HG03558 (cell line): ENCODE data around the gene TAF4.

Experiments used
- ATAC-seq: cut with Tn5 transposase; IDR thresholded peaks from one replicate; pipeline ENCODE4 v1.9.1; 2021; ENCODE audit warnings: moderate number of reproducible peaks; ENCODE audit not compliant: unreplicated experiment; ENCODE audit errors: extremely low read depth

Gene TAF4

DNA sequence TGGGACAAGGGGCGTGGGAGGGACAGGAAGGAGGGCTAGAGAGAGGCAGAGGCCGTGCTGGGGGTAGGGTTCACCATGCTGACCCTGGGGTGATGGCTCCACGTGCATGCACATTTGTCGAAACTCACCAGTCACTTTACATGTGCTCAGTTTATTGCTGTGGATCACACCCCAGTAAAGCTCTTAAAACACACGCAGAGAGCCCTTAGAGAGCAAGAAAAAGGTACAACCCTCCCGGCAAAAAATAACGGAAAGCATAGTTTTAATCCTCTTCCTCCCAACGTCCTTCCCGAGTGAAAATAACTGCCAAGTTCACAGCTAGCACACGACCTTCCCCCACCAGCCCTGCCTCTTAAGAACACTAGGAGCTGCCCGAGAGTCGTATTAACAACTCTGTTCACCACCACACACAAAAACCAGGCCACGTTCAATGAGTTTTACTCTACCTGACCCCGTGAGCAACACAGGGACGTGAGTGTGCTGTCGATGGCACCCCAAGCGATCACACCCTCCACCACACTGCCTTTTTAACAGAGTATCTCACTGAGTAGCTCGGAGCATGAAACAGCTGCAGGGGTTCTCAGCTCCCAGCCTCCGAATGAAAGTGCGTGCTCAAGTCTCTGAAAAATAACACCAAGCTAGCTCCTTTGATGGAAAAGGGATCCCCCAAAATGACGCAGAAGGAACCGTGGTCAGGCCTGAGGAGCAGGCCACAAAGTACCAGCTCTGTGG is 39.7 kb downstream of the TAF4 start:
- no peak for ATAC-seq

DNA sequence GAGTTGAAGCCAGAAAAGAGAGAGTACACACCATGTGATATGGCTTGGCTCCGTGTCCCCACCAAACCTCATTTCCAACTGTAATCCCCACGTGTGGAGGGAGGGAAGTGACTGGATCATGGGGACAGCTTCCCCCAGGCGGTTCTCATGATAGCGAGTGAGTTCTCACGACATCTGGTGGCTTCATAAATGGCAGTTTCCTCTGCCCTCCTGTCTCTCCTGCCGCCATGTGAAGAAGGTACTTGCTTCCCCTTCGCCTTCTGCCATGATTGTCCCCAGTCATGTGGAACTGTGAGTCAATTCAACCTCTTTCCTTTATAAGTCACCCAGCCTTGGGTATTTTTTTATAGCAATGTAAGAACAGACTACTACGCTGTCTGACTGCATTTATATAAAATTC is 40.3 kb downstream of the TAF4 start:
- no peak for ATAC-seq

DNA sequence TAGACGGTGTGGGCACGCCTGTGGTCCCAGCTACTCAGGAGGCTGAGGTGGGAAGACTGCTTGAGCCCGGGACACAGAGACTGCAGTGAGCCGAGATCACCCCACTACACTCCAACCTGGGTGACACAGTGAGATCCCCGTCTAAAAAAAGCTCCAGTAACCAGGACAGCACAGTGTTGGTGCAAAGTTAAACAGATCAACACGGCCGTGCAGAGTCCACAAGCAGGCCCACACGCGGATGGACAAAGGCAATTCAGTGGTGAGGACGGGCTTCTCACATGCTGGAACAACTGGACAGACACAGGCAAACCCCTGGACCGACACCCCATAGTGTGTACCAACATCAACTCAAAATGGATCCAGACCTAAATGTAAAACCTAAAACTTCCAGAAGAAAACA is 41.7 kb downstream of the TAF4 start:
- no peak for ATAC-seq

DNA sequence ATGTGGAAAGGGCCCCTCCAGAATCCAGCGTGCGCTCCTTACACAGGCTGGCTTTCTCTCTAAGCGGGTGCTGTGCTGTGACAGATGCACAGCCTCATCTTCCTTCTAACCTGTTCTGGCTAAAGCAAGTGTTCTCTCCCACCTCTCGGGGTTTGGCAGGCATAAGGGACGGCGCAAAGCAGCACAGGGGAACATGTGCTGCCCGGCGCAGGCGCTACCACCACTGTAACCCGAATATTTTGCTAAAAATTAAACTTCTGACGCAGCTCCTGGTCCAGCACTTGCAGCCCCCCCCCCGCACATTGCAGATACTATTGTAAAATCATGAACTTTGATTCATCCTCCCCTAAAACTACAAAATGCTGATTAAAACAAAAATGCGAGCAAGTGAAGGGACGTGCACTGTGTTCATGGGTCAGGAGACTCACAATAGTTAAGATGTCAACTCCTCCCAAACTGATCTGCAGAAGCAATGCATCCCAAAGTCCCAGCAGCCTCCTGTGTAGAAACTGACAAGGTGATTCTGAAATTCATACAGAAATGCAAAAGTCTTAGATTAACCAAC is 43.0 kb downstream of the TAF4 start:
- ATAC-seq = no peak

- no peak for ATAC-seq
Observed at GRCh38 chr20:62021793-62022385, 43.8 kb downstream of the TAF4 start.

- no peak for ATAC-seq
Observed at GRCh38 chr20:62020935-62021701, 44.6 kb downstream of the TAF4 start.

- no peak for ATAC-seq
Observed at GRCh38 chr20:62019881-62020492, 45.7 kb downstream of the TAF4 start.

GRCh38 chr20:62019144-62019805 is 46.4 kb downstream of the TAF4 start:
- no peak for ATAC-seq

GRCh38 chr20:62018437-62019143 is 47.1 kb downstream of the TAF4 start:
- ATAC-seq = no peak

- ATAC-seq = no peak
Observed at GRCh38 chr20:62015540-62016288, 50.0 kb downstream of the TAF4 start.

- no peak for ATAC-seq
Observed at GRCh38 chr20:62014889-62015537, 50.7 kb downstream of the TAF4 start.

DNA sequence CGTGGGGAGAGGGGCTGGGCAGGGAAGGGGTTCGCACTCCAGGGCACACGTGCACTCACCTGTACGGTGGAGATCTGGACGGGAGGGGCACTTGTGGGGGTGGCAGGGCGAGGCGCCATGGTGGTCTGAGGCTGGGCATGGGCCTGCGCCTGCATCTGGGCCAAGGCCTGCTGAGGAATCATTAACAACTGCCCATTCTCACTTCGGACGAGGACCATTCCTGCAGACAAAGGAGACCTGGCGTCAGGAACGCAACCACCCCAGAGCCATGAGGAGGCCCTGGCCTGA is 51.2 kb downstream of the TAF4 start:
- no peak for ATAC-seq

DNA sequence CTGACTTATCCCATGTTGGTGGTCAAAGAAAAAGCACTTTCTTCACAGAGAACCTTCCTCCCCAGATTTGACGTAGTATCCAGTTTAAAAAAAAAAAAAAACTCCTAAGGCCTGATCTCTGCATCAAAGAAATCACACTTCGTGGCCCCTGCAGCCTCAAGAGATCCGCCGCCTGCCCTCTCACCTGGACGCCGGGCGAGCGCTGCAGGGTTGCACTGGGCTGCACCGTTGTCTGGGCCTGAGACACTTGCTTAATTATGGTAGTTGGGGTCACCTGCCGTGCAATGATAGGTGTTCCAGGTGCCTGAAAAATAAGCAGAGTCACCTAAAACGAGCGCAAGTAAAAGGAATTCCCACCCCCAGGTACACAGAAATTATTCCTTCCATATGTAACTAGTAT is 53.0 kb downstream of the TAF4 start:
- ATAC-seq = no peak

GRCh38 chr20:62011938-62012534 is 53.6 kb downstream of the TAF4 start:
- no peak for ATAC-seq

DNA sequence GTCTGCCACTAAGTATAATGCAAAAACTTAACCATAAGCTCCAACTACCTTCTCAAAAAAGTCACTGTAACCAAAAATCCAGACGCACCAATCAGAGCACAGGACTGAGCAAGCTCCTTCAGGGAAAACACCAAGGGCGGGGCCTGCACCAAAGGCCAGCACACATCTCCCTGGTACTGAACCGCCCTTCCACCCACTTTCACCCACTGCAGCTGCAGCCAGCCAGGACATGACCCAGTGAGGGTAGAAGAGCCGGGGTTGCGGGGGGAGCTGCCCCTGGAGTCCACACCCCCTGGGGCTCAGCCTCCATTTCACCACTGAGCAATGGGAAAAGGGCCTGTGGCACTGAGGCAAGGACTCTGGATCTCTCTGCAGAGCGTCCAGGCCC is 54.3 kb downstream of the TAF4 start:
- no peak for ATAC-seq

- no peak for ATAC-seq
Observed at GRCh38 chr20:62010551-62011402, 54.9 kb downstream of the TAF4 start.

GRCh38 chr20:62009869-62010445 is 55.7 kb downstream of the TAF4 start:
- no peak for ATAC-seq
